ENCODE data around the gene LRP3. TPM values are rescaled to one million over a fixed set of nuclear protein-coding genes. Genes with fewer than 3 reads are reported as not detected.

Gene LRP3
- total and polyA plus RNA-seq, 2 of the 13 experiments (the other 11 are each of a cell fraction or from before 2014, with no cell fraction given) = 17.6 to 51.6 TPM

DNA sequence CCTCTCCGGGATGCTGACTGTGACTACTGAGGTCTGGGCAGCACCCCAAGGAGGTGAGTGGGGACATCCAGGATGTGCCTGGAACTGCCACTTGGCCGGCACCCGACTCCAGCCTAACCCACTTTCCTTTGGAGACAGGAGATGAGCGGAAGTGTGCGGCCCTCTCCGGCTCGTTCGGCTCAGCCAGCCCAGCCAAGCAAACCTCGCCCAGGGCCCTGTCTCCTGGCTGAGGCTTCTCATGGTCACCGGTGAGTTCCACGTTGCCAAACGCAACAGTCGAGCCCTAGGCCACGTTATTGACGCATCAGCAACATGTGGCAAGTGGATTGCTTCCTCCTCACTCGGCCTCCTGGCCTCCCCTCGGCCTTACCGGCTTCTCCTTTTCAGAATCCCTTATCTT is 26.0 kb downstream of the LRP3 start (continued):
- TF ChIP-seq GABPB1 (CRISPR knock-in tag; IDR thresholded peaks at IDR 0.05) (no peak), ATF3 (CRISPR knock-in tag; IDR thresholded peaks at IDR 0.05) (no peak), ISL2 (CRISPR knock-in tag; IDR thresholded peaks at IDR 0.05) (no peak), ZC3H13 (CRISPR knock-in tag; IDR thresholded peaks at IDR 0.05) (no peak), ZNF354B (CRISPR knock-in tag; IDR thresholded peaks at IDR 0.05) (no peak), ZNF18 (CRISPR knock-in tag; IDR thresholded peaks at IDR 0.05; ENCODE audit: insufficient replicate concordance) (no peak)
- TF ChIP-seq, protein P1, sequence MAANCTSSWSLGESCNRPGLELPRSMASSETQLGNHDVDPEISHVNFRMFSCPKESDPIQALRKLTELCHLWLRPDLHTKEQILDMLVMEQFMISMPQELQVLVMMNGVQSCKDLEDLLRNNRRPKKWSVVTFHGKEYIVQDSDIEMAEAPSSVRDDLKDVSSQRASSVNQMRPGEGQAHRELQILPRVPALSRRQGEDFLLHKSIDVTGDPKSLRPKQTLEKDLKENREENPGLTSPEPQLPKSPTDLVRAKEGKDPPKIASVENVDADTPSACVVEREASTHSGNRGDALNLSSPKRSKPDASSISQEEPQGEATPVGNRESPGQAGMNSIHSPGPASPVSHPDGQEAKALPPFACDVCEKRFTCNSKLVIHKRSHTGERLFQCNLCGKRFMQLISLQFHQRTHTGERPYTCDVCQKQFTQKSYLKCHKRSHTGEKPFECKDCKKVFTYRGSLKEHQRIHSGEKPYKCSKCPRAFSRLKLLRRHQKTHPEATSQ (CRISPR knock-in tag; IDR thresholded peaks at IDR 0.05; ENCODE audit: borderline replicate concordance) = no peak
- TF ChIP-seq, protein P2, sequence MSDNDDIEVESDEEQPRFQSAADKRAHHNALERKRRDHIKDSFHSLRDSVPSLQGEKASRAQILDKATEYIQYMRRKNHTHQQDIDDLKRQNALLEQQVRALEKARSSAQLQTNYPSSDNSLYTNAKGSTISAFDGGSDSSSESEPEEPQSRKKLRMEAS (IDR thresholded peaks at IDR 0.05) = no peak

- Histone ChIP-seq H3K4me2 (ENCODE audit: low read depth, low read length) (no peak overlapping the region), H3K79me2 (ENCODE audit: insufficient read depth, low read length) (no peaks in the 10 kb centered on the region), H3K36me3 (replicated peaks in 1 of 2; ENCODE audit: control insufficient read depth in 1 of 2, insufficient read depth in 2 of 2, low read length in 2 of 2) (no peaks in the 10 kb centered on the region), H3K4me1 (ENCODE audit: insufficient read depth, low read length) (peaks cover 49% of the 10 kb centered on the region), H3K4me3 (replicated peaks in 1 of 3; ENCODE audit: insufficient read depth in 1 of 3, low read depth in 2 of 3, low read length in 3 of 3) (no peak overlapping the region), H3K27ac (ENCODE audit: extremely low read length, insufficient read depth, low read length) (no peak overlapping the region), H2AFZ (ENCODE audit: low read length) (no peak overlapping the region), H3K9ac (ENCODE audit: insufficient read depth, low read depth, low read length) (no peak overlapping the region), H3K27me3 (ENCODE audit: control insufficient read depth in 1 of 2, insufficient read depth in 2 of 2, low read length in 2 of 2) (peaks cover 10 to 27% of the 10 kb centered on the region in 2 experiments), H4K20me1 (ENCODE audit: insufficient read depth, low read length) (no peaks in the 10 kb centered on the region), H3K9me3 (ENCODE audit: low read length) (no peaks in the 10 kb centered on the region)
- no TSS peak for BruUV-seq (replicated peaks)
- FAIRE-seq (no peak), DNase-seq (ENCODE audit: low spot score) (no peak), ATAC-seq (no peak)
- TF ChIP-seq, protein P3, sequence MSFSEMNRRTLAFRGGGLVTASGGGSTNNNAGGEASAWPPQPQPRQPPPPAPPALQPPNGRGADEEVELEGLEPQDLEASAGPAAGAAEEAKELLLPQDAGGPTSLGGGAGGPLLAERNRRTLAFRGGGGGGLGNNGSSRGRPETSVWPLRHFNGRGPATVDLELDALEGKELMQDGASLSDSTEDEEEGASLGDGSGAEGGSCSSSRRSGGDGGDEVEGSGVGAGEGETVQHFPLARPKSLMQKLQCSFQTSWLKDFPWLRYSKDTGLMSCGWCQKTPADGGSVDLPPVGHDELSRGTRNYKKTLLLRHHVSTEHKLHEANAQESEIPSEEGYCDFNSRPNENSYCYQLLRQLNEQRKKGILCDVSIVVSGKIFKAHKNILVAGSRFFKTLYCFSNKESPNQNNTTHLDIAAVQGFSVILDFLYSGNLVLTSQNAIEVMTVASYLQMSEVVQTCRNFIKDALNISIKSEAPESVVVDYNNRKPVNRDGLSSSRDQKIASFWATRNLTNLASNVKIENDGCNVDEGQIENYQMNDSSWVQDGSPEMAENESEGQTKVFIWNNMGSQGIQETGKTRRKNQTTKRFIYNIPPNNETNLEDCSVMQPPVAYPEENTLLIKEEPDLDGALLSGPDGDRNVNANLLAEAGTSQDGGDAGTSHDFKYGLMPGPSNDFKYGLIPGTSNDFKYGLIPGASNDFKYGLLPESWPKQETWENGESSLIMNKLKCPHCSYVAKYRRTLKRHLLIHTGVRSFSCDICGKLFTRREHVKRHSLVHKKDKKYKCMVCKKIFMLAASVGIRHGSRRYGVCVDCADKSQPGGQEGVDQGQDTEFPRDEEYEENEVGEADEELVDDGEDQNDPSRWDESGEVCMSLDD (CRISPR knock-in tag; IDR thresholded peaks at IDR 0.05; ENCODE audit: borderline replicate concordance) = no peak
- TF ChIP-seq ZMYM2 (CRISPR knock-in tag; IDR thresholded peaks at IDR 0.05) (no peak), EZH2 (conservative IDR thresholded peaks at IDR 0.05; ENCODE audit: low read depth, low read length) (peak; percentile 52; the same call in 1 of the 2 replicates)
- 39% methylated on average over 9 of the region's 9 CpGs for WGBS (ENCODE audit: low lambda C conversion rate)
- in situ Hi-C loops (cut with HindIII; ENCODE audit: extremely low pct_ligation_motif_present, low pct_unique_long_range_greater_than_20kb) = no loop called here
- ChIA-PET POLR2A (no interaction called here), CTCF (ENCODE audit: low intra/inter-chr PET ratio, low total read pairs) (no interaction called here)
- intact Hi-C loops (cut with micrococcal nuclease; ENCODE audit: unreplicated experiment) = no loop called here
Measured at GRCh38 chr19:33220735-33221134, 26.6 kb downstream of the LRP3 start.
